HUES6 (cell line): ENCODE measurements around the gene PGK2.

ENCODE experiments used
- H3K27ac ChIP-seq: 2 replicates; pipeline ENCODE4 v1.7.0; 2013; ENCODE audit warnings: low read depth, mild to moderate bottlenecking, low read length, inconsistent platforms
- H3K27me3 ChIP-seq: 2 replicates; pipeline ENCODE4 v1.6.1; 2013; ENCODE audit warnings: low read length; ENCODE audit not compliant: control insufficient read depth, insufficient read depth
- H3K36me3 ChIP-seq: 2 replicates; pipeline ENCODE4 v1.6.1; 2013; ENCODE audit warnings: low read length; ENCODE audit not compliant: control insufficient read depth, insufficient read depth
- H3K4me1 ChIP-seq: 2 replicates; pipeline ENCODE4 v1.6.1; 2013; ENCODE audit warnings: low read length; ENCODE audit not compliant: control insufficient read depth, insufficient read depth
- H3K4me3 ChIP-seq: 2 replicates; pipeline ENCODE4 v1.5.1; 2013; ENCODE audit warnings: low read depth, low read length
- H3K9ac ChIP-seq: one replicate; pipeline ENCODE4 v1.6.1; 2013; ENCODE audit warnings: mild to moderate bottlenecking, low read length
- H3K9me3 ChIP-seq: 2 replicates; pipeline ENCODE4 v1.6.1; 2013; ENCODE audit warnings: low read depth, low read length; ENCODE audit not compliant: control insufficient read depth, insufficient read depth

Gene PGK2

DNA sequence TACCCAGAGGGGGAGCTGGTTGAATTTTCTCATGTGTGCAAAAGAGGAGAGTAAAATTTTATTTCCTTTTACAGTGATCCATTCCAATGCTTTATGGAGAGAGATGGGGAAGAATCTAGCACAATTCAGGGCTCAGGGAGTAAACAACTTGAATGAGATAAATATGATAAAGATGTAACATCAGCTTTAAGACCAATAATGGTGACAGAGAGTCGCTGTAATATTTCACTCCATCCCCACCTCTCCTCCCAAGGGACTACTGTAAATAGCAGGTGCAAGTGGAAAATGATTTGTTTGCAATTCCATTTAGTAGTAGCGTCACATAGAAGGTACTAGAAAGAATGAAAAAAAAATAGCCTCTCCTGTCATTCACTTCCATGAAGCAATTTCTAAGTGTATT lies 47.7 kb downstream of the PGK2 start:
- H3K36me3 ChIP-seq, result no peaks in the 10 kb centered on the region
- H3K27ac ChIP-seq, result no peak overlapping the region
- no peak overlapping the region for H3K4me3 ChIP-seq
- H3K4me1 ChIP-seq, result no peaks in the 10 kb centered on the region
- no peaks in the 10 kb centered on the region for H3K27me3 ChIP-seq
- H3K9me3 ChIP-seq, result no peaks in the 10 kb centered on the region
- no peak overlapping the region for H3K9ac ChIP-seq

DNA sequence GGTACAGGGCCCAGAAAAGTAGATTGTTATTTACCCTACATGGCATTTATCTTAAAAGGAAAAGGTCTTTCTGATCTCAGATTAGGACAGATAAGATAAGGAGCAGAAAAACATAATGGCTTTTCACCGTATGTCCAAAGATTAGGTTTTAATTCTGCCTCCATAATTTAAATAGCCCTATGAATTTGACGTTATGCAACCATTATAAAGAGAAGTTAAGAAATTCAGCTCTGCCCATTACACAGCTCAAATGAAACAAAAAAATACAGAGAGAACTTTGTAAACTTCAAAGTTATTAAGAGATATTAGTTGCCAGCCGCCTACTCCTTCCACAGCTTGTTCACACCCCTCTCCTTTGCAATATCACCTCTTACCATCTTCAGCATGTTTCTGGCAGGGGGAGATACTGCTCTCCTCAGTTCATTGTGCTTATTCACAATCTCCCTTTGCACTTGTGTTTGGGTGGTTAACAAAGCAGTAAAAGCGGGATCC lies 51.0 kb downstream of the PGK2 start:
- Histone ChIP-seq H3K9me3 (no peaks in the 10 kb centered on the region), H3K9ac (no peak overlapping the region), H3K27me3 (no peaks in the 10 kb centered on the region), H3K4me1 (no peaks in the 10 kb centered on the region), H3K27ac (no peak overlapping the region), H3K4me3 (no peak overlapping the region), H3K36me3 (no peaks in the 10 kb centered on the region)
